Activated naive CD4-positive, alpha-beta T cell treated with Interleukin-2 at 50 U/mL for 16 hours (primary cell): Measurements from ENCODE around the gene CTBP1.
"Not testable (repeated sequence)": the region's sequence is repeated elsewhere in the genome, so short reads cannot be mapped to it uniquely, and the experiment has no call there.

ENCODE experiments used
- DNase-seq: peaks from one replicate; pipeline ENCODE4 v3.0.0-alpha.2; 2020

Gene CTBP1

GRCh38 chr4:1249148-1249730 lies 309 bp upstream of the CTBP1 start:
- peak; percentile 85 for DNase-seq

GRCh38 chr4:1247864-1248244 lies 1.1 kb downstream of the CTBP1 start:
- DNase-seq: no peak

- DNase-seq: peak; percentile 18
Measured at GRCh38 chr4:1246901-1247863, 1.7 kb downstream of the CTBP1 start.

- no peak for DNase-seq
Measured at GRCh38 chr4:1246111-1246881, 2.6 kb downstream of the CTBP1 start.

GRCh38 chr4:1245481-1246051 lies 3.4 kb downstream of the CTBP1 start:
- no peak for DNase-seq

GRCh38 chr4:1244978-1245471 lies 3.9 kb downstream of the CTBP1 start:
- no peak for DNase-seq

GRCh38 chr4:1244081-1244977 lies 4.6 kb downstream of the CTBP1 start:
- DNase-seq: no peak

GRCh38 chr4:1243451-1244080 lies 5.4 kb downstream of the CTBP1 start:
- DNase-seq: no peak

GRCh38 chr4:1242506-1243450 lies 6.2 kb downstream of the CTBP1 start:
- no peak for DNase-seq

GRCh38 chr4:1241936-1242505 lies 6.9 kb downstream of the CTBP1 start:
- no peak for DNase-seq

- DNase-seq: no peak
Measured at GRCh38 chr4:1241466-1241935, 7.4 kb downstream of the CTBP1 start.

GRCh38 chr4:1240721-1241465 lies 8.0 kb downstream of the CTBP1 start:
- no peak for DNase-seq

- no peak for DNase-seq
Measured at GRCh38 chr4:1239950-1240307, 9.0 kb downstream of the CTBP1 start.

- DNase-seq: no peak
Measured at GRCh38 chr4:1239141-1239949, 9.6 kb downstream of the CTBP1 start.

- no peak for DNase-seq
Measured at GRCh38 chr4:1238676-1239000, 10.3 kb downstream of the CTBP1 start.

- DNase-seq: no peak
Measured at GRCh38 chr4:1237981-1238675, 10.8 kb downstream of the CTBP1 start.

- not testable (repeated sequence) for DNase-seq
Measured at GRCh38 chr4:1237261-1237660, 11.7 kb downstream of the CTBP1 start.

- DNase-seq: not testable (repeated sequence)
Measured at GRCh38 chr4:1236836-1237235, 12.1 kb downstream of the CTBP1 start.
